Measurements from ENCODE around the gene CERCAM. TPM values are rescaled to one million over a fixed set of nuclear protein-coding genes. Genes with fewer than 3 reads are reported as not detected.
A peak's percentile ranks its signal among the peaks of the same experiment; 100 is the strongest.

CERCAM gene
- total and polyA plus RNA-seq, 2 of the 13 experiments (the other 11 are each of a cell fraction or from before 2014, with no cell fraction given), result 9.0 to 17.1 TPM

GRCh38 chr9:128420060-128420650 lies 502 bp upstream of the CERCAM start (continued):
- TF ChIP-seq ZSCAN21 (CRISPR knock-in tag; IDR thresholded peaks at IDR 0.05; ENCODE audit: borderline replicate concordance) (no peak), PHF20 (CRISPR knock-in tag; IDR thresholded peaks at IDR 0.05) (no peak), LRRFIP1 (CRISPR knock-in tag; conservative IDR thresholded peaks at IDR 0.05) (no peak), ZNF770 (CRISPR knock-in tag; IDR thresholded peaks at IDR 0.05) (peak; percentile 47; the same call in 1 of the 2 replicates), ZNF260 (CRISPR knock-in tag; IDR thresholded peaks at IDR 0.05; ENCODE audit: borderline replicate concordance, low read depth) (no peak), GPN1 (CRISPR knock-in tag; IDR thresholded peaks at IDR 0.05; ENCODE audit: borderline replicate concordance) (no peak), DPF2 (CRISPR knock-in tag; IDR thresholded peaks at IDR 0.05; ENCODE audit: borderline replicate concordance, low read depth) (no peak), GATA4 (IDR thresholded peaks at IDR 0.05; ENCODE audit: borderline replicate concordance, low read depth) (0 out of 2 replicates have a peak, but pooled peaks have one; percentile 19), ZSCAN20 (CRISPR knock-in tag; IDR thresholded peaks at IDR 0.05; ENCODE audit: borderline replicate concordance) (peak; percentile 21; the same call in 1 of the 2 replicates), ZNF34 (CRISPR knock-in tag; IDR thresholded peaks at IDR 0.05; ENCODE audit: borderline replicate concordance) (no peak), HBP1 (CRISPR knock-in tag; IDR thresholded peaks at IDR 0.05; ENCODE audit: low read depth) (no peak), PLRG1 (conservative IDR thresholded peaks at IDR 0.05) (no peak), FLYWCH1 (CRISPR knock-in tag; IDR thresholded peaks at IDR 0.05) (no peak), KDM1A (CRISPR knock-in tag; IDR thresholded peaks at IDR 0.05) (no peak), ZBTB20 (CRISPR knock-in tag; IDR thresholded peaks at IDR 0.05; ENCODE audit: borderline replicate concordance, low read depth) (no peak)
- TF ChIP-seq, protein P1, sequence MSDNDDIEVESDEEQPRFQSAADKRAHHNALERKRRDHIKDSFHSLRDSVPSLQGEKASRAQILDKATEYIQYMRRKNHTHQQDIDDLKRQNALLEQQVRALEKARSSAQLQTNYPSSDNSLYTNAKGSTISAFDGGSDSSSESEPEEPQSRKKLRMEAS (IDR thresholded peaks at IDR 0.05), result peak; percentile 58
- TF ChIP-seq, protein P2, sequence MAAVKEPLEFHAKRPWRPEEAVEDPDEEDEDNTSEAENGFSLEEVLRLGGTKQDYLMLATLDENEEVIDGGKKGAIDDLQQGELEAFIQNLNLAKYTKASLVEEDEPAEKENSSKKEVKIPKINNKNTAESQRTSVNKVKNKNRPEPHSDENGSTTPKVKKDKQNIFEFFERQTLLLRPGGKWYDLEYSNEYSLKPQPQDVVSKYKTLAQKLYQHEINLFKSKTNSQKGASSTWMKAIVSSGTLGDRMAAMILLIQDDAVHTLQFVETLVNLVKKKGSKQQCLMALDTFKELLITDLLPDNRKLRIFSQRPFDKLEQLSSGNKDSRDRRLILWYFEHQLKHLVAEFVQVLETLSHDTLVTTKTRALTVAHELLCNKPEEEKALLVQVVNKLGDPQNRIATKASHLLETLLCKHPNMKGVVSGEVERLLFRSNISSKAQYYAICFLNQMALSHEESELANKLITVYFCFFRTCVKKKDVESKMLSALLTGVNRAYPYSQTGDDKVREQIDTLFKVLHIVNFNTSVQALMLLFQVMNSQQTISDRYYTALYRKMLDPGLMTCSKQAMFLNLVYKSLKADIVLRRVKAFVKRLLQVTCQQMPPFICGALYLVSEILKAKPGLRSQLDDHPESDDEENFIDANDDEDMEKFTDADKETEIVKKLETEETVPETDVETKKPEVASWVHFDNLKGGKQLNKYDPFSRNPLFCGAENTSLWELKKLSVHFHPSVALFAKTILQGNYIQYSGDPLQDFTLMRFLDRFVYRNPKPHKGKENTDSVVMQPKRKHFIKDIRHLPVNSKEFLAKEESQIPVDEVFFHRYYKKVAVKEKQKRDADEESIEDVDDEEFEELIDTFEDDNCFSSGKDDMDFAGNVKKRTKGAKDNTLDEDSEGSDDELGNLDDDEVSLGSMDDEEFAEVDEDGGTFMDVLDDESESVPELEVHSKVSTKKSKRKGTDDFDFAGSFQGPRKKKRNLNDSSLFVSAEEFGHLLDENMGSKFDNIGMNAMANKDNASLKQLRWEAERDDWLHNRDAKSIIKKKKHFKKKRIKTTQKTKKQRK (IDR thresholded peaks at IDR 0.05; ENCODE audit: low read length), result no peak
- TF ChIP-seq, protein P3, sequence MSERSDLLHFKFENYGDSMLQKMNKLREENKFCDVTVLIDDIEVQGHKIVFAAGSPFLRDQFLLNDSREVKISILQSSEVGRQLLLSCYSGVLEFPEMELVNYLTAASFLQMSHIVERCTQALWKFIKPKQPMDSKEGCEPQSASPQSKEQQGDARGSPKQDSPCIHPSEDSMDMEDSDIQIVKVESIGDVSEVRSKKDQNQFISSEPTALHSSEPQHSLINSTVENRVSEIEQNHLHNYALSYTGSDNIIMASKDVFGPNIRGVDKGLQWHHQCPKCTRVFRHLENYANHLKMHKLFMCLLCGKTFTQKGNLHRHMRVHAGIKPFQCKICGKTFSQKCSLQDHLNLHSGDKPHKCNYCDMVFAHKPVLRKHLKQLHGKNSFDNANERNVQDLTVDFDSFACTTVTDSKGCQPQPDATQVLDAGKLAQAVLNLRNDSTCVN (CRISPR knock-in tag; IDR thresholded peaks at IDR 0.05; ENCODE audit: borderline replicate concordance), result no peak

Data from HepG2 (cell line).